Left ventricle myocardium inferior (tissue), 1 donor: ENCODE results near the gene MT4. TPM values are rescaled to one million over a fixed set of nuclear protein-coding genes. Genes with fewer than 3 reads are reported as not detected.

ENCODE experiments used
- DNase-seq: peaks from one replicate; pipeline ENCODE4 v3.0.0-alpha.2; 2020
- H3K27ac ChIP-seq: fragments of 200-600 bp; replicated peaks from 2 replicates; pipeline ENCODE4 v1.8.0; 2021
- H3K27me3 ChIP-seq: fragments of 200-600 bp; 2 replicates; pipeline ENCODE4 v1.8.0; 2021; ENCODE audit warnings: low read depth
- H3K36me3 ChIP-seq: fragments of 200-600 bp; 2 replicates; pipeline ENCODE4 v1.8.0; 2021
- H3K4me1 ChIP-seq: fragments of 200-600 bp; 2 replicates; pipeline ENCODE4 v1.8.0; 2021
- H3K4me3 ChIP-seq: fragments of 200-600 bp; 2 replicates; pipeline ENCODE4 v1.8.0; 2021; ENCODE audit warnings: mild to moderate bottlenecking, moderate library complexity
- H3K9me3 ChIP-seq: fragments of 200-600 bp; replicated peaks from 2 replicates; pipeline ENCODE4 v1.8.0; 2021
- CTCF ChIP-seq: fragments of 200-600 bp; IDR thresholded peaks from 2 replicates; pipeline ENCODE4 v1.8.0; 2021; ENCODE audit warnings: antibody characterized with exemption, mild to moderate bottlenecking, borderline replicate concordance
- intact Hi-C: fragments of 100-400 bp; cut with micrococcal nuclease; formaldehyde crosslinking; loops from one replicate; pipeline ENCODE4 v1.11.0; 2022
- total RNA-seq: library from RNA; stranded (reverse); fragmentation: NEBNext Ultra II Directional; extraction: Animal tissue kit (Norgen Biotek cat#: 25700); gene quantifications from one replicate; pipeline ENCODE4 v1.2.1, GENCODE V29; 2021
- donor health status: DM: no; HTN: yes; CAD: no; lungs with severe emphysema.

MT4 gene
- total RNA-seq, 1 donor from 2014 or later: not detected

- intact Hi-C loops: no loop called here
- TF ChIP-seq CTCF: no peak
- H3K36me3 ChIP-seq: no peaks in the 10 kb centered on the region
- peaks cover 33% of the 10 kb centered on the region for H3K27me3 ChIP-seq
- H3K4me3 ChIP-seq: no peak overlapping the region
- no peaks in the 10 kb centered on the region for H3K9me3 ChIP-seq
- no peak for DNase-seq
- no peak overlapping the region for H3K27ac ChIP-seq
- H3K4me1 ChIP-seq: no peaks in the 10 kb centered on the region
Measured at GRCh38 chr16:56560447-56560846, 4.4 kb upstream of the MT4 start.

- Histone ChIP-seq H3K4me1 (no peaks in the 10 kb centered on the region), H3K36me3 (no peaks in the 10 kb centered on the region), H3K4me3 (no peak overlapping the region), H3K27ac (no peak overlapping the region), H3K9me3 (no peaks in the 10 kb centered on the region), H3K27me3 (peaks cover 30% of the 10 kb centered on the region)
- no peak for DNase-seq
- TF ChIP-seq CTCF: no peak
- intact Hi-C loops: no loop called here
Measured at GRCh38 chr16:56561126-56561525, 3.7 kb upstream of the MT4 start.

- Histone ChIP-seq H3K27me3 (peaks cover 10% of the 10 kb centered on the region), H3K36me3 (no peaks in the 10 kb centered on the region), H3K4me1 (no peaks in the 10 kb centered on the region), H3K27ac (no peak overlapping the region), H3K9me3 (peaks cover 8% of the 10 kb centered on the region), H3K4me3 (no peak overlapping the region)
- TF ChIP-seq CTCF: no peak
- DNase-seq: no peak
- intact Hi-C loops: no loop called here
Measured at GRCh38 chr16:56569971-56570370, 5.1 kb downstream of the MT4 start.

- no peak overlapping the region for H3K27ac ChIP-seq
- peaks cover 3% of the 10 kb centered on the region for H3K27me3 ChIP-seq
- no peak for TF ChIP-seq CTCF
- no peak overlapping the region for H3K4me3 ChIP-seq
- no peaks in the 10 kb centered on the region for H3K36me3 ChIP-seq
- H3K4me1 ChIP-seq: no peaks in the 10 kb centered on the region
- intact Hi-C loops: no loop called here
- peaks cover 8% of the 10 kb centered on the region for H3K9me3 ChIP-seq
- no peak for DNase-seq
Measured at GRCh38 chr16:56571525-56571924, 6.7 kb downstream of the MT4 start.

GRCh38 chr16:56574625-56575024 is 9.8 kb downstream of the MT4 start:
- no peaks in the 10 kb centered on the region for H3K36me3 ChIP-seq
- no peak for DNase-seq
- H3K4me3 ChIP-seq: no peak overlapping the region
- no peak for TF ChIP-seq CTCF
- intact Hi-C loops: no loop called here
- H3K27me3 ChIP-seq: no peaks in the 10 kb centered on the region
- H3K4me1 ChIP-seq: no peaks in the 10 kb centered on the region
- no peak overlapping the region for H3K27ac ChIP-seq
- H3K9me3 ChIP-seq: peaks cover 8% of the 10 kb centered on the region
